HFF-Myc (cell line): ENCODE measurements around the gene ZBTB12.
A peak's percentile ranks its signal among the peaks of the same experiment; 100 is the strongest.

Experiments
- DNase-seq: peaks from one replicate; pipeline ENCODE4 v3.0.0-alpha.2; 2011; ENCODE audit warnings: low read depth; ENCODE audit errors: extremely low read depth
- H3K4me3 ChIP-seq: replicated peaks from 2 replicates; pipeline ENCODE4 v1.5.1; 2011; ENCODE audit warnings: low read depth, mild to moderate bottlenecking, control low read depth, low read length
- TF ChIP-seq, protein P1 (sequence below): IDR thresholded peaks from 2 replicates; pipeline ENCODE4 v1.5.1; 2012; ENCODE audit warnings: mild to moderate bottlenecking, low read depth, low read length, control low read depth; ENCODE audit errors: missing control alignments

Gene ZBTB12

DNA sequence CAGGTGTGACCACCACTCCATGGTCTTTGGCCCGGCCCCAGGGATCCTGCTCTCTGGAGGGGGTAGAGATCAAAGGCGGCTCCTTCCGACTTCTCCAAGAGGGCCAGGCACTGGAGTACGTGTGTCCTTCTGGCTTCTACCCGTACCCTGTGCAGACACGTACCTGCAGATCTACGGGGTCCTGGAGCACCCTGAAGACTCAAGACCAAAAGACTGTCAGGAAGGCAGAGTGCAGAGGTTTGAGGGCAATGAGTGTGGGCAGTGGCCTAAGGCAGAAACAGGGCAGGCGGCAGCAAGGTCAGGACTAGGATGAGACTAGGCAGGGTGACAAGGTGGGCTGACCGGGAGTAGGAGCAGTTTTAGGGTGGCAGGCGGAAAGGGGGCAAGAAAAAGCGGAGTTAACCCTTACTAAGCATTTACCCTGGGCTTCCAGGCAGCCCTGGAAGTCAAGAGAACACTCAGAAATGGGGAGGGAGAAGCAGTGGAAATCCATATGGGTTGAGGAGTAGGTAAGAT lies 44.5 kb upstream of the ZBTB12 start:
- TF ChIP-seq, protein P1, sequence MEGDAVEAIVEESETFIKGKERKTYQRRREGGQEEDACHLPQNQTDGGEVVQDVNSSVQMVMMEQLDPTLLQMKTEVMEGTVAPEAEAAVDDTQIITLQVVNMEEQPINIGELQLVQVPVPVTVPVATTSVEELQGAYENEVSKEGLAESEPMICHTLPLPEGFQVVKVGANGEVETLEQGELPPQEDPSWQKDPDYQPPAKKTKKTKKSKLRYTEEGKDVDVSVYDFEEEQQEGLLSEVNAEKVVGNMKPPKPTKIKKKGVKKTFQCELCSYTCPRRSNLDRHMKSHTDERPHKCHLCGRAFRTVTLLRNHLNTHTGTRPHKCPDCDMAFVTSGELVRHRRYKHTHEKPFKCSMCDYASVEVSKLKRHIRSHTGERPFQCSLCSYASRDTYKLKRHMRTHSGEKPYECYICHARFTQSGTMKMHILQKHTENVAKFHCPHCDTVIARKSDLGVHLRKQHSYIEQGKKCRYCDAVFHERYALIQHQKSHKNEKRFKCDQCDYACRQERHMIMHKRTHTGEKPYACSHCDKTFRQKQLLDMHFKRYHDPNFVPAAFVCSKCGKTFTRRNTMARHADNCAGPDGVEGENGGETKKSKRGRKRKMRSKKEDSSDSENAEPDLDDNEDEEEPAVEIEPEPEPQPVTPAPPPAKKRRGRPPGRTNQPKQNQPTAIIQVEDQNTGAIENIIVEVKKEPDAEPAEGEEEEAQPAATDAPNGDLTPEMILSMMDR = no peak
- DNase-seq = no peak
- H3K4me3 ChIP-seq = no peak overlapping the region

DNA sequence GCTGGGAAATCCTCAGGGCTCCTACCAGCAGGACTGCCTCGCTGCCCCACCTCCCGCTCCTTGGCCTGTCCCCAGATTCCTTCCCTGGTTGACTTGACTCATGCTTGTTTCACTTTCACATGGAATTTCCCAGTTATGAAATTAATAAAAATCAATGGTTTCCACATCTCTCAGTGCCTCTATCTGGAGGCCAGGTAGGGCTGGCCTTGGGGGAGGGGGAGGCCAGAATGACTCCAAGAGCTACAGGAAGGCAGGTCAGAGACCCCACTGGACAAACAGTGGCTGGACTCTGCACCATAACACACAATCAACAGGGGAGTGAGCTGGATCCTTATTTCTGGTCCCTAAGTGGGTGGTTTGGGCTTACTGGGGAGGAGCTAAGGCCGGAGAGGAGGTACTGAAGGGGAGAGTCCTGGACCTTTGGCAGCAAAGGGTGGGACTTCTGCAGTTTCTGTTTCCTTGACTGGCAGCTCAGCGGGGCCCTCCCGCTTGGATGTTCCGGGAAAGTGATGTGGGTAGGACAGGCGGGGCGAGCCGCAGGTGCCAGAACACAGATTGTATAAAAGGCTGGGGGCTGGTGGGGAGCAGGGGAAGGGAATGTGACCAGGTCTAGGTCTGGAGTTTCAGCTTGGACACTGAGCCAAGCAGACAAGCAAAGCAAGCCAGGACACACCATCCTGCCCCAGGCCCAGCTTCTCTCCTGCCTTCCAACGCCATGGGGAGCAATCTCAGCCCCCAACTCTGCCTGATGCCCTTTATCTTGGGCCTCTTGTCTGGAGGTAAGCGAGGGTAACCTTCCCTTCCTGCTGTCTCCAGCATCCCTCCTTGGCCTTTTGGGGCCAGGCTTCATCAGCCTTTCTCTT lies 43.9 kb upstream of the ZBTB12 start, which contains the start of gene CFB:
TSS of gene CFB (plus strand) at position 589 of the 863 bp plus-strand sequence. CDS start at position 716, 127 bp downstream.
- TF ChIP-seq, protein P1 = no peak
- DNase-seq = no peak

DNA sequence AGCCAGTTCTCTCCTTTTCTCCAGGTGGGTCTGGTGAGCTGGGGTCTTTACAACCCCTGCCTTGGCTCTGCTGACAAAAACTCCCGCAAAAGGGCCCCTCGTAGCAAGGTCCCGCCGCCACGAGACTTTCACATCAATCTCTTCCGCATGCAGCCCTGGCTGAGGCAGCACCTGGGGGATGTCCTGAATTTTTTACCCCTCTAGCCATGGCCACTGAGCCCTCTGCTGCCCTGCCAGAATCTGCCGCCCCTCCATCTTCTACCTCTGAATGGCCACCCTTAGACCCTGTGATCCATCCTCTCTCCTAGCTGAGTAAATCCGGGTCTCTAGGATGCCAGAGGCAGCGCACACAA lies 43.2 kb upstream of the ZBTB12 start:
- TF ChIP-seq, protein P1 = no peak
- no peak overlapping the region for H3K4me3 ChIP-seq
- no peak for DNase-seq

More for the DNA sequence above, 43.9 kb upstream of the ZBTB12 start, which contains the start of gene CFB:
- H3K4me3 ChIP-seq = no peak within 1 kb of the TSS

DNA sequence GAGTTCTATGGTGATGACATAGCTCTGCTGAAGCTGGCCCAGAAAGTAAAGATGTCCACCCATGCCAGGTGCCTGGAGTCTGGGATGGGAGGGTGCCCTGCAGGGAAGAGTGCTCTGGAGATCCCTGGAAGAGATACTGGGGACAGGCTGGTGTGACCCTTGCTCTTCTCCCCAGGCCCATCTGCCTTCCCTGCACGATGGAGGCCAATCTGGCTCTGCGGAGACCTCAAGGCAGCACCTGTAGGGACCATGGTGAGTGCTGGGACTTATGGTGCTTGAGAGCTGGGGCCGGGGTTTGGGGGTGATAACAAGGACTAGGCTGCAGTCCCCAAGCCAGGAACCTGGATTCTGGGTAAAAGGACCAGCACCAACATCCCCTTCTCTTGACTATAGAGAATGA lies 41.9 kb upstream of the ZBTB12 start:
- no peak overlapping the region for H3K4me3 ChIP-seq
- no peak for DNase-seq
- TF ChIP-seq, protein P1 = no peak

DNA sequence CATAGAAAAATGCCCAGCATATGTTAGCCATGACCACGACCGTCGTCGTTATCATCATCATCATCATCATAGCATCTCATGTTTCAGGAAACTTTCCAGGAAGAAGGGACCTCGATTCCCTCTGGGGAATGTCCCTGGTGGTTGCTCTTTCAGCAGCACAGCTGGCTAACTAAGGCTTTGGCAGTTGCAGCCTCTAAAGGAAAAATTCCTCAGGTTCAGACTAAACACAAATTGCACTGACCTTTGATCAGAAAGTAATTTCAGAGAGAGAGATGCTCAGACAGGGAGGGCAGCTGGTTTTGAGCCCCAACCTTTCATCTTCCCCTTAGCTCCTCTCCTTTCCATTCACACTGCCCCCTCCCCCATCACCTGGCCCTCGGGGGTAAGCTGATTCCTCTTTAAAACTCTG lies 38.4 kb upstream of the ZBTB12 start:
- no peak overlapping the region for H3K4me3 ChIP-seq
- peak; percentile 36 for DNase-seq
- TF ChIP-seq, protein P1 = peak; percentile 6

DNA sequence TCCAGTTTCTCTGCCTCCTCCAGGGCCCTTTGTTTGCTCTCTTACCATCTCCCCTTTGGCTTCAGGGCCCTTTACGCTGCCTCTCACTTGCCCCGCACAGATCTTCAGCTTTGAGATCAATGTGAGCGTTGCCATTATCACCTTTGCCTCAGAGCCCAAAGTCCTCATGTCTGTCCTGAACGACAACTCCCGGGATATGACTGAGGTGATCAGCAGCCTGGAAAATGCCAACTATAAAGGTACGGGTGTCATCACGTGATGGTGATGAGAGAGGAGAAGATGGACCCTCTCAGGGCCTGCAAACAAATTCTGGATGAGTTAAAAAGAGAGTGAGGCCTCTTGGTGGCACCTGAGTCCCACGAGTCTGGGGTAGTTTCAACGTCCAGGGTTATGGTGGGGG lies 33.9 kb upstream of the ZBTB12 start:
- TF ChIP-seq, protein P1 = no peak
- DNase-seq = no peak
- no peak overlapping the region for H3K4me3 ChIP-seq
